Forelimb muscle (tissue), 1 donor: ENCODE data around the gene MAP3K3. TPM values are rescaled to one million over a fixed set of nuclear protein-coding genes. Genes with fewer than 3 reads are reported as not detected.
"Not testable (repeated sequence)": the region's sequence is repeated elsewhere in the genome, so short reads cannot be mapped to it uniquely, and the experiment has no call there.

Experiments used
- DNase-seq: peaks from one replicate; pipeline ENCODE4 v3.0.0-alpha.2; 2013; ENCODE audit warnings: low read depth
- polyA plus RNA-seq: library from polyadenylated mRNA; unstranded; fragments of 120-200 nt; gene quantifications from one replicate; pipeline ENCODE4 v1.2.1, GENCODE V29; 2013; ENCODE audit not compliant: insufficient read length

Gene MAP3K3
- polyA plus RNA-seq, 1 donor: 20.8 TPM

GRCh38 chr17:63705657-63706056 is 83.4 kb downstream of the MAP3K3 start:
- DNase-seq: no peak

GRCh38 chr17:63706336-63707082 is 84.3 kb downstream of the MAP3K3 start:
- DNase-seq: no peak

GRCh38 chr17:63707151-63707550 is 84.9 kb downstream of the MAP3K3 start:
- no peak for DNase-seq

- no peak for DNase-seq
Observed at GRCh38 chr17:63709110-63709509, 86.9 kb downstream of the MAP3K3 start.

- no peak for DNase-seq
Observed at GRCh38 chr17:63714550-63715277, 92.5 kb downstream of the MAP3K3 start.

GRCh38 chr17:63716426-63716825 is 94.2 kb downstream of the MAP3K3 start:
- DNase-seq: no peak

GRCh38 chr17:63718988-63719387 is 96.8 kb downstream of the MAP3K3 start:
- no peak for DNase-seq

GRCh38 chr17:63720194-63720593 is 98.0 kb downstream of the MAP3K3 start:
- DNase-seq: not testable (repeated sequence)

GRCh38 chr17:63722403-63722802 is 100.2 kb downstream of the MAP3K3 start:
- DNase-seq: no peak

GRCh38 chr17:63735691-63736090 is 113.5 kb downstream of the MAP3K3 start:
- no peak for DNase-seq

- DNase-seq: no peak
Observed at GRCh38 chr17:63740464-63741142, 118.4 kb downstream of the MAP3K3 start.

GRCh38 chr17:63741143-63741407 is 118.9 kb downstream of the MAP3K3 start:
- DNase-seq: no peak

- peak; percentile 94 for DNase-seq
Observed at GRCh38 chr17:63741408-63742173, 119.4 kb downstream of the MAP3K3 start, which contains the start of gene STRADA. Gene STRADA (minus strand): TSS chr17:63741799. CDS start chr17:63728369, 13,430 bp downstream.

Other genes with a start within 250 kb of the MAP3K3 start
- 5.9 TPM for gene CYB561, start 176.1 kb upstream of the MAP3K3 start, polyA plus RNA-seq
- gene ACE, start 145.4 kb upstream of the MAP3K3 start, polyA plus RNA-seq: 10.3 TPM
- not detected for gene KCNH6, start 99.1 kb upstream of the MAP3K3 start, polyA plus RNA-seq
- 36.2 TPM for gene DCAF7, start 71.9 kb upstream of the MAP3K3 start, polyA plus RNA-seq
- gene TACO1, start 21.5 kb upstream of the MAP3K3 start, polyA plus RNA-seq: 18.2 TPM
- gene LIMD2, start 77.7 kb downstream of the MAP3K3 start, polyA plus RNA-seq: 8.2 TPM
- 25.4 TPM for gene STRADA, start 119.4 kb downstream of the MAP3K3 start, polyA plus RNA-seq
- gene CCDC47, start 151.2 kb downstream of the MAP3K3 start, polyA plus RNA-seq: 54.9 TPM
- gene DDX42, start 151.8 kb downstream of the MAP3K3 start, polyA plus RNA-seq: 101 TPM
- 106 TPM for gene PSMC5, start 205.0 kb downstream of the MAP3K3 start, polyA plus RNA-seq
- 36.5 TPM for gene FTSJ3, start 205.2 kb downstream of the MAP3K3 start, polyA plus RNA-seq
- gene SMARCD2, start 220.3 kb downstream of the MAP3K3 start, polyA plus RNA-seq: 23.5 TPM